Mesenchymal stem cell (in vitro differentiated cells and primary cell): ENCODE measurements around the gene SON.

Experiments
- DNase-seq: peaks from one replicate; pipeline ENCODE4 v3.0.0-alpha.2; 2013
- H2AFZ ChIP-seq: one replicate; pipeline ENCODE4 v1.6.1; 2013; ENCODE audit warnings: low read depth, mild to moderate bottlenecking, control low read depth, inconsistent platforms, low read length, moderate library complexity
- H2AK5ac ChIP-seq: 2 replicates; pipeline ENCODE4 v1.6.1; 2013; ENCODE audit warnings: low read length, moderate library complexity, mild to moderate bottlenecking, inconsistent platforms; ENCODE audit not compliant: severe bottlenecking
- H2BK120ac ChIP-seq: one replicate; pipeline ENCODE4 v1.6.1; 2013; ENCODE audit warnings: low read depth, mild to moderate bottlenecking, inconsistent platforms, low read length, moderate library complexity
- H2BK12ac ChIP-seq, 2 experiments: one replicate each; pipeline ENCODE4 v1.6.1; 2013; ENCODE audit warnings: inconsistent platforms in 2 of 2, low read length in 2 of 2, mild to moderate bottlenecking in 2 of 2, moderate library complexity in 2 of 2, control low read depth in 1 of 2
- H2BK15ac ChIP-seq: one replicate; pipeline ENCODE4 v1.6.1; 2013; ENCODE audit warnings: mild to moderate bottlenecking, low read depth, inconsistent platforms; ENCODE audit not compliant: poor library complexity, severe bottlenecking
- H2BK5ac ChIP-seq: 2 replicates; pipeline ENCODE4 v1.6.1; 2013; ENCODE audit warnings: low read depth, mild to moderate bottlenecking, low read length, control low read depth, inconsistent platforms; ENCODE audit not compliant: poor library complexity, severe bottlenecking
- H3K14ac ChIP-seq, 2 experiments: one replicate each; pipeline ENCODE4 v1.6.1; 2013; ENCODE audit warnings: inconsistent platforms in 2 of 2, low read length in 2 of 2, control low read depth in 1 of 2, mild to moderate bottlenecking in 1 of 2, moderate library complexity in 1 of 2
- H3K18ac ChIP-seq, 2 experiments: one replicate each; pipeline ENCODE4 v1.6.1; 2013; ENCODE audit warnings: inconsistent platforms in 2 of 2, low read length in 2 of 2, control low read depth in 1 of 2, low read depth in 1 of 2, mild to moderate bottlenecking in 1 of 2
- H3K23ac ChIP-seq, 2 experiments: one replicate each; pipeline ENCODE4 v1.6.1; 2013; ENCODE audit warnings: inconsistent platforms in 2 of 2, low read length in 2 of 2, mild to moderate bottlenecking in 2 of 2, moderate library complexity in 2 of 2, control low read depth in 1 of 2
- H3K27ac ChIP-seq: 2 replicates; pipeline ENCODE4 v1.5.1; 2013; ENCODE audit warnings: mild to moderate bottlenecking, moderate library complexity, low read length, control low read depth, inconsistent platforms; ENCODE audit not compliant: poor library complexity, severe bottlenecking
- H3K27me3 ChIP-seq, 2 experiments: 2 replicates each; pipeline versions ENCODE4 v1.6.1 to v1.7.0; 2013; ENCODE audit warnings: low read length in 2 of 2, mild to moderate bottlenecking in 2 of 2, moderate library complexity in 2 of 2, control low read depth in 1 of 2, inconsistent platforms in 1 of 2; ENCODE audit not compliant: control insufficient read depth in 1 of 2, insufficient read depth in 1 of 2
- H3K36me3 ChIP-seq, 2 experiments: 2 replicates each; pipeline versions ENCODE4 v1.6.1 to v1.7.0; 2013; ENCODE audit warnings: low read length in 2 of 2, control low read depth in 1 of 2, inconsistent platforms in 1 of 2, low read depth in 1 of 2, mild to moderate bottlenecking in 1 of 2; ENCODE audit not compliant: insufficient read depth in 2 of 2, control insufficient read depth in 1 of 2
- H3K4ac ChIP-seq, 2 experiments: one replicate each; pipeline ENCODE4 v1.6.1; 2013; ENCODE audit warnings: inconsistent platforms in 2 of 2, low read length in 2 of 2, mild to moderate bottlenecking in 2 of 2, moderate library complexity in 2 of 2, control low read depth in 1 of 2, low read depth in 1 of 2
- H3K4me1 ChIP-seq: 2 replicates; pipeline ENCODE4 v1.6.1; 2013; ENCODE audit warnings: low read depth, low read length, control low read depth; ENCODE audit not compliant: control insufficient read depth, insufficient read depth
- H3K4me2 ChIP-seq: 2 replicates; pipeline ENCODE4 v1.6.1; 2013; ENCODE audit warnings: low read length, mild to moderate bottlenecking, inconsistent platforms; ENCODE audit not compliant: poor library complexity, severe bottlenecking
- H3K4me3 ChIP-seq, 2 experiments: 2 replicates each; pipeline versions ENCODE4 v1.5.1 to v1.7.0; 2013; ENCODE audit warnings: low read length in 2 of 2, mild to moderate bottlenecking in 2 of 2, control low read depth in 1 of 2, low read depth in 1 of 2; ENCODE audit not compliant: insufficient read depth in 1 of 2
- H3K79me1 ChIP-seq: replicated peaks from 2 replicates; pipeline ENCODE4 v1.6.1; 2013; ENCODE audit warnings: mild to moderate bottlenecking, control low read depth, low read length, inconsistent platforms; ENCODE audit not compliant: poor library complexity, severe bottlenecking
- H3K9ac ChIP-seq: 2 replicates; pipeline ENCODE4 v1.7.0; 2013; ENCODE audit warnings: mild to moderate bottlenecking, low read length, moderate library complexity
- H3K9me3 ChIP-seq: 2 replicates; pipeline ENCODE4 v1.7.0; 2013; ENCODE audit warnings: mild to moderate bottlenecking, low read length; ENCODE audit not compliant: control insufficient read depth
- H4K8ac ChIP-seq: one replicate; pipeline ENCODE4 v1.6.1; 2013; ENCODE audit warnings: inconsistent platforms, mild to moderate bottlenecking, low read length, moderate library complexity
- H4K91ac ChIP-seq: one replicate; pipeline ENCODE4 v1.6.1; 2013; ENCODE audit warnings: mild to moderate bottlenecking, low read length, inconsistent platforms
- WGBS: methylation state at CpG from one replicate; pipeline ENCODE4 v1.1.7; 2013; ENCODE audit warnings: mixed read lengths; 5-methylcytosine and 5-hydroxymethylcytosine counted together

SON gene

GRCh38 chr21:33549848-33550771 lies 7.3 kb downstream of the SON start:
- Histone ChIP-seq H2AK5ac (no peak overlapping the region), H3K4me1 (peaks cover 4% of the 10 kb centered on the region), H2AFZ (no peak overlapping the region), H3K36me3 (peaks cover 54 to 84% of the 10 kb centered on the region in 2 experiments), H3K9me3 (no peaks in the 10 kb centered on the region), H3K14ac (no peak overlapping the region), H2BK5ac (no peak overlapping the region), H3K18ac (no peak overlapping the region), H3K4me2 (no peak overlapping the region), H3K27ac (no peak overlapping the region), H3K4me3 (no peak overlapping the region), H3K27me3 (no peaks in the 10 kb centered on the region), H4K91ac (no peak overlapping the region), H2BK12ac (no peak overlapping the region), H2BK15ac (no peak overlapping the region), H2BK120ac (no peak overlapping the region), H3K79me1 (peaks cover 1% of the 10 kb centered on the region), H3K23ac (no peak overlapping the region), H4K8ac (peak overlapping the region; percentile 33), H3K4ac (no peak overlapping the region), H3K9ac (no peak overlapping the region)
- DNase-seq: no peak
- 99% methylated on average over 19 of the region's 19 CpGs for WGBS

GRCh38 chr21:33550772-33551660 lies 8.2 kb downstream of the SON start:
- Histone ChIP-seq H3K9me3 (no peaks in the 10 kb centered on the region), H3K27ac (no peak overlapping the region), H3K79me1 (peaks cover 1% of the 10 kb centered on the region), H3K4me2 (no peak overlapping the region), H3K4ac (no peak overlapping the region), H3K27me3 (no peaks in the 10 kb centered on the region), H3K9ac (no peak overlapping the region), H2BK15ac (no peak overlapping the region), H3K23ac (no peak overlapping the region), H3K4me3 (no peak overlapping the region), H2BK5ac (no peak overlapping the region), H3K36me3 (peaks cover 54 to 94% of the 10 kb centered on the region in 2 experiments), H3K18ac (no peak overlapping the region), H2AK5ac (no peak overlapping the region), H2AFZ (no peak overlapping the region), H3K4me1 (peaks cover 4% of the 10 kb centered on the region), H4K91ac (no peak overlapping the region), H4K8ac (no peak overlapping the region), H3K14ac (no peak overlapping the region), H2BK12ac (no peak overlapping the region), H2BK120ac (no peak overlapping the region)
- no peak for DNase-seq
- WGBS: 97% methylated on average over 23 of the region's 23 CpGs

- H4K91ac ChIP-seq: no peak overlapping the region
- H2BK15ac ChIP-seq: no peak overlapping the region
- H2BK5ac ChIP-seq: no peak overlapping the region
- H3K4ac ChIP-seq: no peak overlapping the region
- no peak overlapping the region for H3K4me2 ChIP-seq
- H3K23ac ChIP-seq: no peak overlapping the region
- no peak overlapping the region for H2AK5ac ChIP-seq
- no peak overlapping the region for H3K4me3 ChIP-seq
- H2AFZ ChIP-seq: no peak overlapping the region
- no peak overlapping the region for H3K14ac ChIP-seq
- no peaks in the 10 kb centered on the region for H3K27me3 ChIP-seq
- H4K8ac ChIP-seq: no peak overlapping the region
- H2BK12ac ChIP-seq: no peak overlapping the region
- H3K9me3 ChIP-seq: no peaks in the 10 kb centered on the region
- WGBS: 100% methylated on average over 2 of the region's 2 CpGs
- H3K79me1 ChIP-seq: peaks cover 1% of the 10 kb centered on the region
- H3K9ac ChIP-seq: no peak overlapping the region
- H2BK120ac ChIP-seq: no peak overlapping the region
- peaks cover 4% of the 10 kb centered on the region for H3K4me1 ChIP-seq
- no peak overlapping the region for H3K27ac ChIP-seq
- no peak overlapping the region for H3K18ac ChIP-seq
- H3K36me3 ChIP-seq: peaks cover 54 to 93% of the 10 kb centered on the region in 2 experiments
- no peak for DNase-seq
Observed at GRCh38 chr21:33551664-33552063, 8.8 kb downstream of the SON start.
